ENCODE measurements around the gene LMOD2.

DNA sequence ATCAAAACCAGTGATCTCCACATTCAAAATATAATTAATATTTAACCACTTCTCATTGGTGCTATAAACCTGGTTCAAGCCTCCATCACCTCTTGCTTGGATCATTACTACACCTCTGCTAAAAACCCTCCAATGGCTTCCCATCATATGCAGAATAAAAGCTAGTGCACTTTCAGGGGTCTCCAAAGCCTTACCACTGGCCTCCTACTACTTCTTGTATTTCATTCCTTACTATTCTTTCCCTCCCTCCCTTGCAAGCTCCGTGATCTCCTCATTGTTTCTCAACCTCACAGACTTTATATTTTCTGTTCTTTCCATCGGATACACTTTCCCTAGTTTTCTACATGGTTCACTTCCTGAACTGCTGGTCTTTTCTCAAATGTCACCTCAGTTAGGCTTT, 31.5 kb downstream of the LMOD2 start:
- TF ChIP-seq, protein P1, sequence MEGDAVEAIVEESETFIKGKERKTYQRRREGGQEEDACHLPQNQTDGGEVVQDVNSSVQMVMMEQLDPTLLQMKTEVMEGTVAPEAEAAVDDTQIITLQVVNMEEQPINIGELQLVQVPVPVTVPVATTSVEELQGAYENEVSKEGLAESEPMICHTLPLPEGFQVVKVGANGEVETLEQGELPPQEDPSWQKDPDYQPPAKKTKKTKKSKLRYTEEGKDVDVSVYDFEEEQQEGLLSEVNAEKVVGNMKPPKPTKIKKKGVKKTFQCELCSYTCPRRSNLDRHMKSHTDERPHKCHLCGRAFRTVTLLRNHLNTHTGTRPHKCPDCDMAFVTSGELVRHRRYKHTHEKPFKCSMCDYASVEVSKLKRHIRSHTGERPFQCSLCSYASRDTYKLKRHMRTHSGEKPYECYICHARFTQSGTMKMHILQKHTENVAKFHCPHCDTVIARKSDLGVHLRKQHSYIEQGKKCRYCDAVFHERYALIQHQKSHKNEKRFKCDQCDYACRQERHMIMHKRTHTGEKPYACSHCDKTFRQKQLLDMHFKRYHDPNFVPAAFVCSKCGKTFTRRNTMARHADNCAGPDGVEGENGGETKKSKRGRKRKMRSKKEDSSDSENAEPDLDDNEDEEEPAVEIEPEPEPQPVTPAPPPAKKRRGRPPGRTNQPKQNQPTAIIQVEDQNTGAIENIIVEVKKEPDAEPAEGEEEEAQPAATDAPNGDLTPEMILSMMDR (IDR thresholded peaks at IDR 0.05; ENCODE audit: insufficient read depth, low read depth, low read length), result no peak
- no peak for TF ChIP-seq EZH2 (IDR thresholded peaks at IDR 0.05; ENCODE audit: insufficient read depth, low read length)
